K562 (cell line): ENCODE results near the gene P2RX1. TPM values are rescaled to one million over a fixed set of nuclear protein-coding genes. Genes with fewer than 3 reads are reported as not detected.

Experiments used
- ATAC-seq: fragments of 200-7000 bp; cut with Tn5 transposase; 3 replicates; pipeline ENCODE4 v1.9.1; 2020; ENCODE audit warnings: moderate library complexity
- BruUV-seq: library from RNA; stranded (reverse); fragments of 400-500 nt; replicated peaks from 2 replicates; lab custom pipeline; 2021; lab: Mats Ljungman, UMichigan
- CTCF ChIA-PET: fragments of 300-600 bp; formaldehyde crosslinking; extraction: SDS; loops from one replicate; lab custom pipeline; 2021; ENCODE audit warnings: low intra/inter-chr PET ratio; lab: Yijun Ruan, JAX
- POLR2A ChIA-PET: fragments of 300-600, 350-650 bp; sonication (Branson Sonifier 250); formaldehyde crosslinking; extraction: SDS; loops from one replicate; lab custom pipeline; 2021; ENCODE audit warnings: antibody characterized with exemption, inconsistent platforms; lab: Yijun Ruan, JAX
- DNase-seq, 4 experiments: peaks; one replicate each; pipeline versions ENCODE4 v3.0.0 to v3.0.0-alpha.2; 2011 to 2018; ENCODE audit warnings: low spot score in 3 of 4, mixed read lengths in 3 of 4; ENCODE audit errors: extremely low read depth in 1 of 4
- FAIRE-seq: peaks from 2 replicates; lab custom pipeline; 2011; peaks lifted over from hg19 to GRCh38; lab: Jason Lieb, UNC
- H2AFZ ChIP-seq: 2 replicates; pipeline ENCODE4 v1.6.0; 2011; ENCODE audit warnings: low read depth, low read length, control low read depth, inconsistent platforms
- H3K27ac ChIP-seq: fragments of 200-600 bp; 3 replicates; pipeline ENCODE4 v1.8.0; 2011; ENCODE audit warnings: low read depth, mild to moderate bottlenecking, control low read depth, inconsistent platforms, low read length, moderate library complexity, mixed read lengths; ENCODE audit errors: extremely low read depth
- H3K27me3 ChIP-seq, 2 experiments: fragments of 300-600 bp in 1 of 2; 2 replicates in 1 of 2; 3 replicates in 1 of 2; pipeline versions ENCODE4 v1.6.0 to v1.8.0; 2011; ENCODE audit warnings: inconsistent platforms in 2 of 2, low read length in 2 of 2, mild to moderate bottlenecking in 1 of 2, mixed read lengths in 1 of 2, moderate library complexity in 1 of 2; ENCODE audit not compliant: control insufficient read depth in 2 of 2, insufficient read depth in 2 of 2
- H3K36me3 ChIP-seq: fragments of 300-600 bp; 3 replicates; pipeline ENCODE4 v1.8.0; 2011; ENCODE audit warnings: mild to moderate bottlenecking, low read length, inconsistent platforms; ENCODE audit not compliant: control insufficient read depth, insufficient read depth
- H3K4me1 ChIP-seq, 2 experiments: fragments of 200-600 bp in 1 of 2; replicated peaks in 1 of 2; 2 replicates in 1 of 2; 3 replicates in 1 of 2; pipeline versions ENCODE4 v1.5.1 to v1.8.0; 2011; ENCODE audit warnings: inconsistent platforms in 2 of 2, low read length in 2 of 2, mild to moderate bottlenecking in 1 of 2, mixed read lengths in 1 of 2, moderate library complexity in 1 of 2; ENCODE audit not compliant: control insufficient read depth in 2 of 2, insufficient read depth in 2 of 2
- H3K4me2 ChIP-seq: 2 replicates; pipeline ENCODE4 v1.6.1; 2011; ENCODE audit warnings: low read length, control low read depth, inconsistent platforms, mixed read lengths; ENCODE audit not compliant: insufficient read depth
- H3K4me3 ChIP-seq: fragments of 200-600 bp; sonication (generic), shearing (Covaris generic); 2 replicates; pipeline ENCODE4 v1.5.1; 2016; ENCODE audit warnings: control low read depth, inconsistent platforms
- H3K79me2 ChIP-seq: fragments of 200-600 bp; 3 replicates; pipeline ENCODE4 v1.8.0; 2011; ENCODE audit warnings: low read length, inconsistent platforms; ENCODE audit not compliant: control insufficient read depth, insufficient read depth
- H3K9ac ChIP-seq, 2 experiments: 2 replicates each; pipeline versions ENCODE4 v1.6.0 to v1.6.1; 2011; ENCODE audit warnings: low read depth in 2 of 2, low read length in 2 of 2, control low read depth in 1 of 2, inconsistent platforms in 1 of 2, mild to moderate bottlenecking in 1 of 2, mixed read lengths in 1 of 2; ENCODE audit not compliant: insufficient read depth in 1 of 2
- H3K9me1 ChIP-seq: one replicate; pipeline ENCODE4 v1.6.0; 2011; ENCODE audit warnings: inconsistent platforms, mild to moderate bottlenecking, low read length, moderate library complexity; ENCODE audit not compliant: control insufficient read depth, insufficient read depth
- H3K9me3 ChIP-seq: replicated peaks from 2 replicates; pipeline ENCODE4 v1.5.1; 2011; ENCODE audit warnings: low read depth, low read length, inconsistent platforms; ENCODE audit not compliant: control insufficient read depth, insufficient read depth
- H4K20me1 ChIP-seq: replicated peaks from 2 replicates; pipeline ENCODE4 v1.6.1; 2011; ENCODE audit warnings: low read length, inconsistent platforms, mixed read lengths; ENCODE audit not compliant: control insufficient read depth, insufficient read depth
- HMBOX1 ChIP-seq: sonication (generic); IDR thresholded peaks from 2 replicates; pipeline ENCODE4 v1.6.1; 2016
- NELFE ChIP-seq: IDR thresholded peaks from 2 replicates; pipeline ENCODE4 v1.6.1; 2011; ENCODE audit warnings: mild to moderate bottlenecking; ENCODE audit not compliant: insufficient read depth, insufficient read length
- PHB2 ChIP-seq: fragments of 450-650 bp; IDR thresholded peaks from 2 replicates; pipeline ENCODE4 v1.6.1; 2017; ENCODE audit warnings: low read depth
- PHTF2 ChIP-seq: fragments of 250-450 bp; sonication (Bioruptor Pico); IDR thresholded peaks from 2 replicates; pipeline ENCODE4 v1.5.0; 2021; ENCODE audit warnings: mild to moderate bottlenecking
- POLR3G ChIP-seq: IDR thresholded peaks from 2 replicates; pipeline ENCODE4 v1.6.1; 2011; ENCODE audit not compliant: insufficient read length, insufficient replicate concordance; ENCODE audit errors: extremely low read depth
- TFAM ChIP-seq: fragments of 250-450 bp; sonication (Bioruptor Pico); conservative IDR thresholded peaks from 2 replicates; pipeline ENCODE4 v1.5.0; 2021; ENCODE audit warnings: mild to moderate bottlenecking, moderate library complexity
- ZMIZ1 ChIP-seq, 2 experiments: fragments of 150-350 bp in 1 of 2; IDR thresholded peaks; 2 replicates each; pipeline ENCODE4 v1.6.1; 2012 to 2016; ENCODE audit warnings: low read depth in 2 of 2, low read length in 2 of 2, mild to moderate bottlenecking in 1 of 2, moderate library complexity in 1 of 2
- WGBS: fragments of 100-300 bp; shearing (Covaris generic); methylation state at CpG from one replicate; pipeline ENCODE4 v1.1.6; 2016; ENCODE audit warnings: low coverage, mixed read lengths; ENCODE audit not compliant: insufficient coverage; ENCODE audit errors: missing lambda C conversion rate; 5-methylcytosine and 5-hydroxymethylcytosine counted together
- in situ Hi-C: fragments of 300-500 bp; cut with MboI; formaldehyde crosslinking; loops from 4 replicates; pipeline ENCODE4 v1.15.0; 2018; ENCODE audit warnings: inconsistent platforms, mixed read lengths
- intact Hi-C: fragments of 100-400 bp; cut with micrococcal nuclease; formaldehyde crosslinking; loops from 2 replicates; pipeline ENCODE4 v1.14.2; 2022
- polyA plus RNA-seq, 8 experiments: library from polyadenylated mRNA; depleted of rRNA in 4 of 8; stranded (reverse) in 5 of 8; unstranded in 3 of 8; fragments of >200 nt; fragmentation: Nextera tagmentation in 2 of 8; fragmentation: Illumina TruSeq in 1 of 8; extraction: Ambion mirVana in 2 of 8; extraction: Trizol in 1 of 8; gene quantifications; 2 replicates each; pipeline versions ENCODE4 v1.2.1 to v1.2.3, GENCODE V29; 2011 to 2014; ENCODE audit warnings: inconsistent platforms in 1 of 8, missing spikeins in 1 of 8
- total RNA-seq, 7 experiments: library from RNA; depleted of rRNA in 6 of 7; stranded (reverse); fragments of >200 nt in 6 of 7; fragmentation: Illumina TruSeq in 2 of 7; extraction: Trizol in 2 of 7; gene quantifications; 2 replicates each; pipeline versions ENCODE4 v1.2.1 to v1.2.3, GENCODE V29; 2011 to 2021; ENCODE audit warnings: low replicate concordance in 1 of 7
- TF ChIP-seq, protein P1 (sequence below): fragments of 250-450 bp; sonication (Bioruptor Pico); IDR thresholded peaks from 2 replicates; pipeline ENCODE4 v1.4.0; 2020; ENCODE audit warnings: borderline replicate concordance

The P2RX1 gene
- total and polyA plus RNA-seq, 9 of the 15 experiments (the other 6 are each of a cell fraction or from before 2014, with no cell fraction given) = 0.27 to 20.3 (median 10.3) TPM

DNA sequence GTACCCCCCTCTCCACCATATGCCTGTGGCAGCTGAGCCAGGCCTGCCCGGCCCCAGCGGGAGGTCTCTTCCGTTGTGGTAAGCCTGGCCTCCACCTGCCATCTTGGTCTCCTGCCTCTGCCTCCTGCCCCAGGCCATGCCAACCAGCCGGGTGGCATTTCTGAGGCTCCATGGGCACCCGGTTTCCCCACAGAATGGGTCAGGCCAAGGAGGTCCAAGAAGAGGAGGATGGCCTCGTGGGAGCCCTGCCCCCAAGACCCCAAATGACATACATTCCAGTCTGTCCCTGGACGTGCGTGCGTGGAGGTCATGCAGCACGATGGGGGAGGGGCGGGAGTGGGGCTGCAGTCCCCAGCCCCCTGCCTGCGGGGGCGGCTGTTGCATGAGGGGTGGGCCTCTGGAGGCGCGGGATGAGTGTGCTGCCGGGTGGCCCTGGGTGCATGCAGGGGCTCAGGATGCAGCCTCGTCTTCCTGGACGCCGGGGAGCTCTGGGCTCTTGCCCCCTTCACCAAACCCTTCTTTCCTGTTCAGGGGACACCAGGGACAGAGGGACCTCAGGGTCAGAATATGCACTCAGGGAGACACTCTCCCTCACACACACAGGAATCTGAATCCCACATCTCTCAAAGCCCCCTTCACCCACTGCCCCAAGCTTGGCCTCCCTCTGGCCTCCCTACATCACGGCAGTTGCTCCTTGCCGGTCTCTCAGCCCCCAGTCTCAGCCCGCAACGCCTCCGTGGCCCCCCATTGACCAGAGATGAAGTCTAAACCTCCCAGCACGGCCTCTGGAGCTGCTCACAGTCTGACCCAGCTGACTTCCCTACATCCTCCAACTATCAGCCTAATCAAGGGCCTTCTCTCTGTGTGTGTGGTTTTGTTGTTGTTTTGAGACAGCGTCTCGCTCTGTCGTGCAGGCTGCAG, 54.2 kb downstream of the P2RX1 start:
- Histone ChIP-seq H3K9ac (no peak overlapping the region; a peak in 1 of 4 replicates), H3K79me2 (no peaks in the 10 kb centered on the region), H3K27me3 (no peaks in the 10 kb centered on the region), H3K4me2 (no peak overlapping the region), H3K9me3 (no peaks in the 10 kb centered on the region), H2AFZ (no peak overlapping the region), H3K9me1 (no peaks in the 10 kb centered on the region), H3K4me3 (no peak overlapping the region), H3K36me3 (peaks cover 14% of the 10 kb centered on the region; the same call in 2 of the 3 replicates), H4K20me1 (no peaks in the 10 kb centered on the region), H3K27ac (no peak overlapping the region), H3K4me1 (peaks cover 0 to 3% of the 10 kb centered on the region in 2 experiments; a peak in 2 of 5 replicates)
- WGBS = 86% methylated on average over 15 of the region's 28 CpGs
- POLR2A ChIA-PET = interaction anchor here (0.6 to 0.8 kb wide), 2 partner anchors 12 to 139 kb away, joined by 3 read pairs; partner anchors contain the start of gene HASPIN
- no peak for ATAC-seq
- no peak for FAIRE-seq
- BruUV-seq = no TSS peak
- intact Hi-C loops = no loop called here
- no peak for DNase-seq
- in situ Hi-C loops = no loop called here
- CTCF ChIA-PET = no interaction called here
- TF ChIP-seq NELFE = no peak
- TF ChIP-seq, protein P1, sequence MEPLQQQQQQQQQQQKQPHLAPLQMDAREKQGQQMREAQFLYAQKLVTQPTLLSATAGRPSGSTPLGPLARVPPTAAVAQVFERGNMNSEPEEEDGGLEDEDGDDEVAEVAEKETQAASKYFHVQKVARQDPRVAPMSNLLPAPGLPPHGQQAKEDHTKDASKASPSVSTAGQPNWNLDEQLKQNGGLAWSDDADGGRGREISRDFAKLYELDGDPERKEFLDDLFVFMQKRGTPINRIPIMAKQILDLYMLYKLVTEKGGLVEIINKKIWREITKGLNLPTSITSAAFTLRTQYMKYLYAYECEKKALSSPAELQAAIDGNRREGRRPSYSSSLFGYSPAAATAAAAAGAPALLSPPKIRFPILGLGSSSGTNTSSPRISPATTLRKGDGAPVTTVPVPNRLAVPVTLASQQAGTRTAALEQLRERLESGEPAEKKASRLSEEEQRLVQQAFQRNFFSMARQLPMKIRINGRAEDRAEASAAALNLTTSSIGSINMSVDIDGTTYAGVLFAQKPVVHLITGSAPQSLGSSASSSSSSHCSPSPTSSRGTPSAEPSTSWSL = no peak
- no peak for TF ChIP-seq PHTF2 (CRISPR knock-in tag)
- no peak for TF ChIP-seq TFAM (CRISPR knock-in tag)
- no peak for TF ChIP-seq HMBOX1
- no peak for TF ChIP-seq ZMIZ1 (IDR thresholded peaks at IDR 0.05; ENCODE audit: low read depth in 2 of 2, low read length in 2 of 2)
- no peak for TF ChIP-seq PHB2
- no peak for TF ChIP-seq POLR3G
